DOHH2 (cell line): ENCODE results near the gene HAUS5.
"Not testable (repeated sequence)": the region's sequence is repeated elsewhere in the genome, so short reads cannot be mapped to it uniquely, and the experiment has no call there.

Experiments used
- EZH2phosphoT487 ChIP-seq: fragments of 200-600 bp; sonication (generic); IDR thresholded peaks from 2 replicates; pipeline ENCODE4 v1.6.1; 2017; ENCODE audit warnings: borderline replicate concordance, mild to moderate bottlenecking, antibody characterized with exemption, low read length, moderate library complexity, mixed read lengths
- TF ChIP-seq, protein P1 (sequence below): fragments of 200-600 bp; sonication (generic); IDR thresholded peaks from one replicate; pipeline ENCODE4 v1.5.1; 2014; ENCODE audit warnings: antibody characterized with exemption, mild to moderate bottlenecking, low read depth, low read length; ENCODE audit not compliant: poor library complexity, severe bottlenecking

DNA sequence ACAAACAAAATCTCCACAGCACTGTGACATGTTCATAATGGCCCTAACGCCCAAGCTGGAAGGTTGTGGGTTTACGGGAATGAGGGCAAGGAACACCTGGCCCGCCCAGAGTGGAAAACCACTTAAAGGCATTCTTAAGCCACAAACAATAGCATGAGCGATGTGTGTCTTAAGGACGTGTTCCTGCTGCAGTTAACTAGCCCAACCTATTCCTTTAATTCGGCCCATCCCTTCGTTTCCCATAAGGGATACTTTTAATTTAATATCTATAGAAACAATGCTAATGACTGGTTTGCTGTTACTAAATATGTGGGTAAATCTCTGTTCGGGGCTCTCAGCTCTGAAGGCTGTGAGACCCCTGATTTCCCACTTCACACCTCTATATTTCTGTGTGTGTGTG is 5.4 kb upstream of the HAUS5 start:
- TF ChIP-seq, protein P1, sequence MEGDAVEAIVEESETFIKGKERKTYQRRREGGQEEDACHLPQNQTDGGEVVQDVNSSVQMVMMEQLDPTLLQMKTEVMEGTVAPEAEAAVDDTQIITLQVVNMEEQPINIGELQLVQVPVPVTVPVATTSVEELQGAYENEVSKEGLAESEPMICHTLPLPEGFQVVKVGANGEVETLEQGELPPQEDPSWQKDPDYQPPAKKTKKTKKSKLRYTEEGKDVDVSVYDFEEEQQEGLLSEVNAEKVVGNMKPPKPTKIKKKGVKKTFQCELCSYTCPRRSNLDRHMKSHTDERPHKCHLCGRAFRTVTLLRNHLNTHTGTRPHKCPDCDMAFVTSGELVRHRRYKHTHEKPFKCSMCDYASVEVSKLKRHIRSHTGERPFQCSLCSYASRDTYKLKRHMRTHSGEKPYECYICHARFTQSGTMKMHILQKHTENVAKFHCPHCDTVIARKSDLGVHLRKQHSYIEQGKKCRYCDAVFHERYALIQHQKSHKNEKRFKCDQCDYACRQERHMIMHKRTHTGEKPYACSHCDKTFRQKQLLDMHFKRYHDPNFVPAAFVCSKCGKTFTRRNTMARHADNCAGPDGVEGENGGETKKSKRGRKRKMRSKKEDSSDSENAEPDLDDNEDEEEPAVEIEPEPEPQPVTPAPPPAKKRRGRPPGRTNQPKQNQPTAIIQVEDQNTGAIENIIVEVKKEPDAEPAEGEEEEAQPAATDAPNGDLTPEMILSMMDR, result not testable (repeated sequence)
- not testable (repeated sequence) for TF ChIP-seq EZH2phosphoT487
